SH-SY5Y (cell line): ENCODE data around the gene PPM1F.

Experiments used
- GATA2 ChIP-seq: IDR thresholded peaks from 2 replicates; pipeline ENCODE4 v1.6.1; 2011; ENCODE audit warnings: mild to moderate bottlenecking, low read depth, low read length
- GATA3 ChIP-seq: IDR thresholded peaks from 2 replicates; pipeline ENCODE4 v1.6.1; 2011; ENCODE audit warnings: low read depth, mild to moderate bottlenecking, low read length, moderate library complexity

GRCh38 chr22:21896951-21897513, 55.6 kb downstream of the PPM1F start:
- no peak for TF ChIP-seq GATA3
- TF ChIP-seq GATA2 = no peak
